B cell (primary cell): ENCODE results near the gene MRPL36.

Experiments used
- CTCF ChIP-seq: fragments of 200-600 bp; IDR thresholded peaks from one replicate; pipeline ENCODE4 v1.8.0; 2022; ENCODE audit warnings: antibody characterized with exemption, mild to moderate bottlenecking
- EZH2 ChIP-seq: IDR thresholded peaks from 2 replicates; pipeline ENCODE4 v1.6.1; 2012; ENCODE audit warnings: borderline replicate concordance, low read depth, mild to moderate bottlenecking, moderate library complexity, low read length; ENCODE audit not compliant: insufficient read depth, poor library complexity, severe bottlenecking

GRCh38 chr5:1801967-1802295, 2.3 kb upstream of the MRPL36 start:
- TF ChIP-seq CTCF, result no peak
- TF ChIP-seq EZH2, result no peak
